NOMO-1 treated with DMSO at 0.1 percent for 48 hours (cell line): Measurements from ENCODE around the gene LTN1.

ENCODE experiments used
- DNase-seq: peaks from one replicate; lab custom pipeline; 2025; ENCODE audit not compliant: unreplicated experiment; lab: John Stamatoyannopoulos, UW

Gene LTN1

DNA sequence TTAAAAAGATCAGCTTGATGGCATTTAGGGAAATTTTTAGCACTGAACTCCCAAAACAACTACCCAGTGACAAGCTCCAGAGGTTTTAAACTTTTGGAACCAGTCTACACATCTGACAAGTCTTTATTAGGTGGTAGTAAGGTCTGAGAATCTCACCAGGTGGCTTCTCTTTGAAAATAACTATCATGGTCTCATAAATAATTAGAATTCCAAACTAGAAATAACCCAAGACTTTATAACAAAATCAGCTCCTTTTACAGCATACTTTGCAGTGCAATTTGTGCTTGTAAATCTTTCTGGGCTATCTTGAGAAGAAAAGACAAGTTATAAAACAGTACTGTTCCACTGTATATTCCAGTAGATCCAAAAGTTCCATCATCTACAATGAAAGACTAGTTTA, 108.7 kb downstream of the LTN1 start:
- no peak for DNase-seq

DNA sequence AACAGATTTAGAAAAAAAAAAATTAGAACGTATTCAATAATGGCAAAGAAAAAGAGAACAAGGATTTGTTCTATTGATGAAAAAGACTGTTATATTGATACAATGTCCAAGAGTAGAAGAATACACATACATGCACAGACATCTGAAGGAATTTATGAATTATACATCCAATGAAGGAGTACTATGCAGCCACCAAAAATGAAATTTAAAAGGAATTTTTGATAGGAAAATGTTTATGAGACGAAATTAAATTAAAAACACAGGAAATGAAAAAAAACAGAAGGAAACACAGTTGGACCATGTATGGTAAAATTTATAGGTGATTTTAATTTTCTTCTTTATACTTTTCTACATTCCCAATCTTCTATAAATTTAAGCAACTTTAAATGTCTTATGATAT, 110.3 kb downstream of the LTN1 start:
- DNase-seq, result no peak
